Loucy (cell line): ENCODE results near the gene KRT12.

Experiments used
- H2AFZ ChIP-seq: fragments of 200-600 bp; sonication (generic); 2 replicates; pipeline ENCODE4 v1.6.0; 2016; ENCODE audit warnings: antibody characterized with exemption, mild to moderate bottlenecking, low read length, moderate library complexity
- H3F3A ChIP-seq: fragments of 200-600 bp; 2 replicates; pipeline ENCODE4 v1.6.0; 2016; ENCODE audit warnings: antibody characterized with exemption, low read depth, mild to moderate bottlenecking
- H3K27me3 ChIP-seq: fragments of 200-600 bp; sonication (generic); 2 replicates; pipeline ENCODE4 v1.6.1; 2014; ENCODE audit warnings: low read length, mild to moderate bottlenecking; ENCODE audit not compliant: insufficient read depth, poor library complexity, severe bottlenecking
- H3K36me3 ChIP-seq: fragments of 200-600 bp; sonication (generic); 2 replicates; pipeline ENCODE4 v1.6.1; 2016; ENCODE audit warnings: low read length; ENCODE audit not compliant: insufficient read depth
- H3K4me1 ChIP-seq: fragments of 200-600 bp; sonication (generic); 2 replicates; pipeline ENCODE4 v1.5.1; 2014; ENCODE audit warnings: low read length, mild to moderate bottlenecking; ENCODE audit not compliant: insufficient read depth, poor library complexity, severe bottlenecking
- H3K4me2 ChIP-seq: fragments of 200-600 bp; sonication (generic); 2 replicates; pipeline ENCODE4 v1.6.0; 2014; ENCODE audit warnings: antibody characterized with exemption, low read length, low read depth, mild to moderate bottlenecking; ENCODE audit not compliant: poor library complexity, severe bottlenecking
- H3K4me3 ChIP-seq: fragments of 200-600 bp; sonication (generic); 2 replicates; pipeline ENCODE4 v1.5.1; 2014; ENCODE audit warnings: low read length, mild to moderate bottlenecking, mixed read lengths; ENCODE audit not compliant: poor library complexity, severe bottlenecking
- H3K79me2 ChIP-seq: fragments of 200-600 bp; sonication (generic); 2 replicates; pipeline ENCODE4 v1.6.1; 2014; ENCODE audit warnings: low read length; ENCODE audit not compliant: insufficient read depth
- H3K9ac ChIP-seq: fragments of 200-600 bp; sonication (generic); 2 replicates; pipeline ENCODE4 v1.6.0; 2014; ENCODE audit warnings: mild to moderate bottlenecking, low read depth, low read length, moderate library complexity; ENCODE audit not compliant: poor library complexity, severe bottlenecking
- H3K9me2 ChIP-seq: fragments of 200-600 bp; sonication (generic); replicated peaks from 2 replicates; pipeline ENCODE4 v1.6.1; 2016; ENCODE audit warnings: low read depth, low read length, mixed read lengths
- H3K9me3 ChIP-seq: fragments of 200-600 bp; sonication (generic); 2 replicates; pipeline ENCODE4 v1.6.1; 2014; ENCODE audit warnings: mild to moderate bottlenecking, antibody characterized with exemption, low read length, low read depth; ENCODE audit not compliant: insufficient read depth
- H4K20me1 ChIP-seq: fragments of 200-600 bp; sonication (generic); 2 replicates; pipeline ENCODE4 v1.6.0; 2014; ENCODE audit warnings: antibody characterized with exemption, low read length, mild to moderate bottlenecking; ENCODE audit not compliant: insufficient read depth, poor library complexity, severe bottlenecking
- EZH2phosphoT487 ChIP-seq: fragments of 200-600 bp; IDR thresholded peaks from 2 replicates; pipeline ENCODE4 v1.6.1; 2018; ENCODE audit warnings: antibody characterized with exemption, mild to moderate bottlenecking, moderate library complexity, borderline replicate concordance
- TF ChIP-seq, protein P1 (sequence below): fragments of 200-600 bp; sonication (generic); conservative IDR thresholded peaks from 2 replicates; pipeline ENCODE4 v1.5.1; 2014; ENCODE audit warnings: mild to moderate bottlenecking, antibody characterized with exemption, low read length

KRT12 gene

DNA sequence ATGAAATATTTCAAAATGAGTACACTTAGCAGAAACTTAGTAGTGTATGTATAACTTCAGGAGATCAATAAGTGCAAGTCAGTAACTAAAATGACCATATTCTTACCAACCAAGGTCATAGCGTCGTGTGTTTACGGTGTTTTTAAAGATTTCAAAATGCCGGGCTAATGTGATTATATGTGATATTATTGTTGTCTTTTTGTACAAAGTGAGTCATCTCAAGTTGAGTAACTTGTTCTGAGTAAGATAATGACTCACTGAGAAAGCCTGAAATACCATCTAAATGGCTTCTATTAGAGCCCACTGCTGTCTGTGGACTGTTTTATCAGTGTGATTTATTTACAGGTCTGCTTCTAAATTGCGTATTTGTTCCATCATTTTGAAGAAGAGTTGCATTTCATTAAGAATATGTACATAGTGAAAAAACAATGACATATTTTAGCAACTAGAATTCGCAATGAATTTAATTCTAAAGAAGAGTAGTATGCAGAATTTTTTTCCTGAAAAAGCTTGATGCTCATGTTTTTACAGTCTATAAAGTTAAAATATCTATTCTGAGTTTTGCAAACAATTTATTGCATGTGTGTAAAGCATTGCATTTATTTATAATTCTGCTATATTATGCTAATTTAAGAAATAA, 12.7 kb downstream of the KRT12 start:
- no peak overlapping the region for H3K9ac ChIP-seq
- no peaks in the 10 kb centered on the region for H3K36me3 ChIP-seq
- H3K79me2 ChIP-seq: no peaks in the 10 kb centered on the region
- no peaks in the 10 kb centered on the region for H3K9me3 ChIP-seq
- H3K4me3 ChIP-seq: no peak overlapping the region
- no peak overlapping the region for H3K4me2 ChIP-seq
- TF ChIP-seq EZH2phosphoT487: no peak
- TF ChIP-seq, protein P1, sequence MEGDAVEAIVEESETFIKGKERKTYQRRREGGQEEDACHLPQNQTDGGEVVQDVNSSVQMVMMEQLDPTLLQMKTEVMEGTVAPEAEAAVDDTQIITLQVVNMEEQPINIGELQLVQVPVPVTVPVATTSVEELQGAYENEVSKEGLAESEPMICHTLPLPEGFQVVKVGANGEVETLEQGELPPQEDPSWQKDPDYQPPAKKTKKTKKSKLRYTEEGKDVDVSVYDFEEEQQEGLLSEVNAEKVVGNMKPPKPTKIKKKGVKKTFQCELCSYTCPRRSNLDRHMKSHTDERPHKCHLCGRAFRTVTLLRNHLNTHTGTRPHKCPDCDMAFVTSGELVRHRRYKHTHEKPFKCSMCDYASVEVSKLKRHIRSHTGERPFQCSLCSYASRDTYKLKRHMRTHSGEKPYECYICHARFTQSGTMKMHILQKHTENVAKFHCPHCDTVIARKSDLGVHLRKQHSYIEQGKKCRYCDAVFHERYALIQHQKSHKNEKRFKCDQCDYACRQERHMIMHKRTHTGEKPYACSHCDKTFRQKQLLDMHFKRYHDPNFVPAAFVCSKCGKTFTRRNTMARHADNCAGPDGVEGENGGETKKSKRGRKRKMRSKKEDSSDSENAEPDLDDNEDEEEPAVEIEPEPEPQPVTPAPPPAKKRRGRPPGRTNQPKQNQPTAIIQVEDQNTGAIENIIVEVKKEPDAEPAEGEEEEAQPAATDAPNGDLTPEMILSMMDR: no peak
- no peaks in the 10 kb centered on the region for H3K4me1 ChIP-seq
- H3K9me2 ChIP-seq: no peaks in the 10 kb centered on the region
- H3F3A ChIP-seq: no peaks in the 10 kb centered on the region
- no peaks in the 10 kb centered on the region for H4K20me1 ChIP-seq
- peaks cover 7% of the 10 kb centered on the region for H3K27me3 ChIP-seq
- no peak overlapping the region for H2AFZ ChIP-seq

DNA sequence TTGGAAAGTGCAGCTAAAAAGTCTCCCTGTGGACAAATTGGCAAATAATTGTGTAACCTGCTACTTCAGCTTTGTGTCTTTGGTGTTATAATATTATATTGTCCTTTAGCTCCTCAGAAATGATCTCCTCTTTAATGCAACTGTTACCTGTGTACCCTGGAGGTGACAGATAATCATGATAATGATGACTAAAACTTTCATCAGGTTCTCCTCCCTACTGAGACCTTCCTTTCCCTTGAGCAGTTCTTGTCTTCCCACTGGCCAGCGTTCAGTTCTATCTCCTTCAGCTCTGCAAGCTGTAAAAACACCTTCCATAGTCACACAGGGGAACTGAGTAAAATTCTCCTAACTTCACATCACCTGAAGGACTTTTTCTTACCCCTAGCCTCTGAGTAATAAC, 14.7 kb downstream of the KRT12 start:
- Histone ChIP-seq H3F3A (no peaks in the 10 kb centered on the region), H4K20me1 (no peaks in the 10 kb centered on the region), H3K36me3 (no peaks in the 10 kb centered on the region), H3K9me3 (no peaks in the 10 kb centered on the region), H3K4me2 (no peak overlapping the region), H3K79me2 (no peaks in the 10 kb centered on the region), H3K27me3 (peaks cover 9% of the 10 kb centered on the region), H3K9me2 (no peaks in the 10 kb centered on the region), H3K9ac (no peak overlapping the region), H2AFZ (no peak overlapping the region), H3K4me3 (no peak overlapping the region), H3K4me1 (no peaks in the 10 kb centered on the region)
- no peak for TF ChIP-seq EZH2phosphoT487
- TF ChIP-seq, protein P1: no peak

DNA sequence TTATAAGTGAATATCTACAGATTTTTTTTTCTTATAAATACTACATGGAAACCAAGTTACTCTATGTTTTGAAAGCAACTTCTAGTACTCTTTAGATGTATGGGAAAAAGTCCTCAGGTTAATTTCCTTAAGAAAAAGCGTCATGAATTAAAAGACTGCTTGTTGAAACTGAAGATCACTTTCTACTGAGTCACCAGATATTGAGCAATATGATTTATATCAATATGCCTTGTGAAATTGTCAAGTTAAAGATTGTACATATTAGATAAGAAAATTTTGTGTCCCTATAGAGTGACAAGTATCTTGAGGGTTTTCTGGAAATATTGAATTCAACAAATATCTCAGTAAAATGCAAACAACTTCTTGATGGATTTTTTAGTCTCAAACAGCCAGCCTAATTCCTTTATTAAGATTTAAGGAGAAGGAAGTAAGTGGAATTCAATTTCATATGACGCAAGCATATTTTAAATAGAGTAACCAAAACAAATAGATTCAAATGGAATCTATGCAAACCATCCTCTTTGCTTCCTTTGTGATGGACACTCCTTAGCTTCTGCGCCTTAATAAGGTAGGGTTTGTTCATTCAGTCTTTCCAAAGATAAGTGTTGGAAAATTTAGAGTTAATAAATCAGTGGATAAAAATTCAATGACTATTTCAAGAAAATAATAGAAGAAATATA, 16.6 kb downstream of the KRT12 start:
- Histone ChIP-seq H3K4me2 (no peak overlapping the region), H3K9ac (no peak overlapping the region), H3K79me2 (no peaks in the 10 kb centered on the region), H3K36me3 (no peaks in the 10 kb centered on the region), H3K4me3 (no peak overlapping the region), H4K20me1 (no peaks in the 10 kb centered on the region), H3K9me2 (no peaks in the 10 kb centered on the region), H3K27me3 (peaks cover 9% of the 10 kb centered on the region), H3F3A (no peaks in the 10 kb centered on the region), H2AFZ (no peak overlapping the region), H3K9me3 (no peaks in the 10 kb centered on the region), H3K4me1 (no peaks in the 10 kb centered on the region)
- no peak for TF ChIP-seq EZH2phosphoT487
